Pulmonary artery endothelial cell (primary cell): ENCODE data around the gene AURKA. TPM values are rescaled to one million over a fixed set of nuclear protein-coding genes. Genes with fewer than 3 reads are reported as not detected.
"Not testable (repeated sequence)": the region's sequence is repeated elsewhere in the genome, so short reads cannot be mapped to it uniquely, and the experiment has no call there.

ENCODE experiments used
- DNase-seq: peaks from one replicate; pipeline ENCODE4 v3.0.0-alpha.2; 2011; ENCODE audit warnings: low read depth, low spot score
- total RNA-seq: library from RNA; depleted of rRNA; stranded (reverse); fragments of >200 nt; gene quantifications from 2 replicates; pipeline ENCODE4 v1.2.3, GENCODE V29; 2014

Gene AURKA
- total RNA-seq, 1 donor from 2014 or later: 32.9 TPM

GRCh38 chr20:56359212-56360132 lies 32.5 kb downstream of the AURKA start:
- no peak for DNase-seq

GRCh38 chr20:56358600-56359211 lies 33.3 kb downstream of the AURKA start, which contains the start of gene FAM210B:
FAM210B (plus strand) TSS chr20:56358974; CDS start chr20:56359006, 32 bp downstream.
- peak; percentile 58 for DNase-seq

- no peak for DNase-seq
Observed at GRCh38 chr20:56358070-56358469, 33.9 kb downstream of the AURKA start.

GRCh38 chr20:56353356-56353755 lies 38.7 kb downstream of the AURKA start:
- no peak for DNase-seq

- no peak for DNase-seq
Observed at GRCh38 chr20:56352345-56353055, 39.5 kb downstream of the AURKA start.

GRCh38 chr20:56350842-56351241 lies 41.2 kb downstream of the AURKA start:
- DNase-seq: no peak

- no peak for DNase-seq
Observed at GRCh38 chr20:56348746-56349145, 43.3 kb downstream of the AURKA start.

- DNase-seq: no peak
Observed at GRCh38 chr20:56348305-56348693, 43.7 kb downstream of the AURKA start.

GRCh38 chr20:56347628-56348304 lies 44.2 kb downstream of the AURKA start:
- DNase-seq: no peak

- DNase-seq: no peak
Observed at GRCh38 chr20:56345911-56346310, 46.1 kb downstream of the AURKA start.

GRCh38 chr20:56343861-56344381 lies 48.1 kb downstream of the AURKA start:
- no peak for DNase-seq

GRCh38 chr20:56342783-56343182 lies 49.2 kb downstream of the AURKA start:
- no peak for DNase-seq

- not testable (repeated sequence) for DNase-seq
Observed at GRCh38 chr20:56336709-56337108, 55.3 kb downstream of the AURKA start.

- DNase-seq: no peak
Observed at GRCh38 chr20:56328861-56329260, 63.2 kb downstream of the AURKA start.

GRCh38 chr20:56324806-56325205 lies 67.2 kb downstream of the AURKA start:
- DNase-seq: no peak

- no peak for DNase-seq
Observed at GRCh38 chr20:56323656-56324055, 68.4 kb downstream of the AURKA start.

- no peak for DNase-seq
Observed at GRCh38 chr20:56323206-56323605, 68.8 kb downstream of the AURKA start.

- DNase-seq: no peak
Observed at GRCh38 chr20:56322681-56323080, 69.3 kb downstream of the AURKA start.
